Transverse colon (tissue), 4 donors: ENCODE measurements around the gene KAT2B. TPM values are rescaled to one million over a fixed set of nuclear protein-coding genes. Genes with fewer than 3 reads are reported as not detected.

Experiments
- DNase-seq: peaks from one replicate; pipeline ENCODE4 v3.0.0-alpha.2; 2019
- H3K27ac ChIP-seq, 4 donors: fragments of 200-600 bp; sonication (generic); 2 replicates each; pipeline ENCODE4 v1.5.1; 2016 to 2018; ENCODE audit warnings: inconsistent platforms in 4 of 4
- H3K27me3 ChIP-seq: fragments of 200-600 bp; sonication (generic); 2 replicates; pipeline ENCODE4 v1.5.1; 2017; ENCODE audit warnings: inconsistent platforms
- H3K36me3 ChIP-seq, 4 donors: fragments of 200-600 bp; sonication (generic); 2 replicates each; pipeline ENCODE4 v1.5.1; 2017 to 2019; ENCODE audit warnings: inconsistent platforms in 4 of 4
- H3K4me1 ChIP-seq, 4 donors: fragments of 200-600 bp; sonication (generic); 2 replicates each; pipeline ENCODE4 v1.5.1; 2017 to 2020; ENCODE audit warnings: inconsistent platforms in 4 of 4
- H3K4me3 ChIP-seq, 4 donors: fragments of 200-600 bp; sonication (generic); 1 replicate in 1 of 4; 2 replicates in 3 of 4; pipeline versions ENCODE4 v1.5.1 to v1.6.1; 2017 to 2019; ENCODE audit warnings: inconsistent platforms in 4 of 4
- H3K9me3 ChIP-seq, 2 donors: fragments of 200-600 bp; sonication (generic); 2 replicates each; pipeline ENCODE4 v1.5.1; 2017 to 2019; ENCODE audit warnings: inconsistent platforms in 2 of 2
- CTCF ChIP-seq, 5 experiments: fragments of 200-600 bp in 3 of 5; fragments of 450-650 bp in 2 of 5; sonication (generic) in 3 of 5; IDR thresholded peaks; 1 replicate in 2 of 5; 2 replicates in 3 of 5; pipeline ENCODE4 v1.5.1; 2016 to 2017; ENCODE audit warnings: antibody characterized with exemption in 5 of 5, inconsistent platforms in 3 of 5, mild to moderate bottlenecking in 2 of 5, moderate library complexity in 1 of 5
- EP300 ChIP-seq: sonication (generic); formaldehyde crosslinking; IDR thresholded peaks from one replicate; pipeline ENCODE4 v1.6.1; 2017; ENCODE audit warnings: antibody characterized with exemption, low read depth
- POLR2A ChIP-seq: fragments of 450-650 bp; IDR thresholded peaks from one replicate; pipeline ENCODE4 v1.6.1; 2016; ENCODE audit warnings: antibody characterized with exemption, mild to moderate bottlenecking, moderate library complexity
- POLR2AphosphoS5 ChIP-seq, 3 donors: sonication (generic); formaldehyde crosslinking; IDR thresholded peaks; one replicate each; pipeline ENCODE4 v1.6.1; 2016; ENCODE audit warnings: antibody characterized with exemption in 3 of 3
- WGBS, 2 donors: methylation state at CpG; one replicate each; pipeline ENCODE4 v1.1.5; 2018; ENCODE audit warnings: low coverage in 1 of 2; 5-methylcytosine and 5-hydroxymethylcytosine counted together
- in situ Hi-C, 4 donors: fragments of 200-750 bp; cut with MboI; loops; one replicate each; pipeline versions ENCODE4 v1.15.0 to v1.15.1; 2017; ENCODE audit warnings: low sequenced_read_pairs in 3 of 4, low pct_ligation_motif_present in 1 of 4, low pct_unique_long_range_greater_than_20kb in 1 of 4
- intact Hi-C: fragments of 100-400 bp; cut with DNase I; formaldehyde crosslinking; loops from one replicate; pipeline ENCODE4 v1.15.1; 2023; ENCODE audit warnings: low total_unique reads
- total RNA-seq, 4 donors: library from RNA; depleted of rRNA; stranded (reverse); fragments of >200 nt; gene quantifications; one replicate each; pipeline ENCODE4 v1.1.0, GENCODE V29; 2016

Gene KAT2B
- total RNA-seq, 4 donors from 2014 or later: 21.3 to 35.5 (median 30.2) TPM

GRCh38 chr3:20075197-20075596 is 35.0 kb downstream of the KAT2B start:
- intact Hi-C loops: no loop called here
- H3K9me3 ChIP-seq: no peaks in the 10 kb centered on the region
- DNase-seq: no peak
- no peak overlapping the region for H3K27ac ChIP-seq
- TF ChIP-seq EP300: no peak
- TF ChIP-seq POLR2A: no peak
- TF ChIP-seq POLR2AphosphoS5 (IDR thresholded peaks at IDR 0.05): no peak
- no peak for TF ChIP-seq CTCF (IDR thresholded peaks at IDR 0.05)
- in situ Hi-C loops: no loop called here
- H3K36me3 ChIP-seq: peaks cover 0 to 4% (median 0%) of the 10 kb centered on the region in 4 donors
- H3K4me3 ChIP-seq: no peak overlapping the region
- peaks cover 0 to 5% (median 0%) of the 10 kb centered on the region in 4 donors for H3K4me1 ChIP-seq
- 88 to 98% methylated on average over 3 to 5 of the region's 5 CpGs for WGBS, 2 donors
- no peaks in the 10 kb centered on the region for H3K27me3 ChIP-seq

- in situ Hi-C loops: no loop called here
- Histone ChIP-seq H3K27ac (no peak overlapping the region), H3K4me1 (peaks cover 0 to 13% (median 5%) of the 10 kb centered on the region in 4 donors), H3K27me3 (no peaks in the 10 kb centered on the region), H3K9me3 (no peaks in the 10 kb centered on the region), H3K36me3 (peaks cover 0 to 4% (median 0%) of the 10 kb centered on the region in 4 donors), H3K4me3 (no peak overlapping the region)
- intact Hi-C loops: no loop called here
- TF ChIP-seq POLR2AphosphoS5 (IDR thresholded peaks at IDR 0.05) (no peak), POLR2A (no peak), CTCF (IDR thresholded peaks at IDR 0.05) (no peak), EP300 (no peak)
- WGBS, 2 donors: 83 to 87% methylated on average over 6 of the region's 6 CpGs
- DNase-seq: no peak
Observed at GRCh38 chr3:20076296-20076997, 36.2 kb downstream of the KAT2B start.

- Histone ChIP-seq H3K27me3 (no peaks in the 10 kb centered on the region), H3K4me1 (peaks cover 0 to 13% (median 5%) of the 10 kb centered on the region in 4 donors), H3K27ac (no peak overlapping the region), H3K36me3 (peaks cover 0 to 4% (median 0%) of the 10 kb centered on the region in 4 donors), H3K9me3 (no peaks in the 10 kb centered on the region), H3K4me3 (no peak overlapping the region)
- TF ChIP-seq CTCF (IDR thresholded peaks at IDR 0.05): no peak
- no peak for TF ChIP-seq EP300
- TF ChIP-seq POLR2AphosphoS5 (IDR thresholded peaks at IDR 0.05): no peak
- TF ChIP-seq POLR2A: no peak
- in situ Hi-C loops (no loop called here), intact Hi-C loops (no loop called here)
- 75% methylated on average over 1 of the region's 1 CpG for WGBS, 2 donors
- no peak for DNase-seq
Observed at GRCh38 chr3:20077068-20077467, 36.8 kb downstream of the KAT2B start.

- Histone ChIP-seq H3K4me1 (peaks cover 0 to 13% (median 5%) of the 10 kb centered on the region in 4 donors), H3K27ac (no peak overlapping the region), H3K27me3 (no peaks in the 10 kb centered on the region), H3K4me3 (no peak overlapping the region), H3K36me3 (no peaks in the 10 kb centered on the region), H3K9me3 (no peaks in the 10 kb centered on the region)
- no peak for TF ChIP-seq POLR2A
- intact Hi-C loops: no loop called here
- in situ Hi-C loops: no loop called here
- no peak for DNase-seq
- 90 to 92% methylated on average over 4 to 9 of the region's 9 CpGs for WGBS, 2 donors
Observed at GRCh38 chr3:20078194-20078714, 38.0 kb downstream of the KAT2B start.
